MCF 10A (cell line): ENCODE measurements around the gene FGD5. TPM values are rescaled to one million over a fixed set of nuclear protein-coding genes. Genes with fewer than 3 reads are reported as not detected.

ENCODE experiments used
- BruUV-seq: library from RNA; stranded (reverse); fragments of 400-500 nt; replicated peaks from 2 replicates; lab custom pipeline; 2021; lab: Mats Ljungman, UMichigan
- CTCF ChIA-PET: fragments of 300-600 bp; sonication (Branson Sonifier 250); formaldehyde crosslinking; extraction: SDS; loops from one replicate; lab custom pipeline; 2021; ENCODE audit warnings: antibody characterized with exemption, inconsistent platforms; lab: Yijun Ruan, JAX
- POLR2A ChIA-PET: fragments of 300-600, 350-650 bp; sonication (Branson Sonifier 250); formaldehyde crosslinking; extraction: SDS; loops from one replicate; lab custom pipeline; 2020; ENCODE audit warnings: antibody characterized with exemption, inconsistent platforms; lab: Yijun Ruan, JAX
- DNase-seq: peaks from one replicate; pipeline ENCODE4 v3.0.0-alpha.2; 2018; ENCODE audit not compliant: unreplicated experiment
- H3K27ac Mint-ChIP-seq: one replicate; pipeline ENCODE4 v1.8.0; 2022; ENCODE audit warnings: mild to moderate bottlenecking, low read depth, mixed read lengths; ENCODE audit not compliant: unreplicated experiment
- H3K27me3 Mint-ChIP-seq: one replicate; pipeline ENCODE4 v1.8.0; 2022; ENCODE audit warnings: mixed read lengths; ENCODE audit not compliant: insufficient read depth, unreplicated experiment
- H3K36me3 Mint-ChIP-seq: one replicate; pipeline ENCODE4 v1.8.0; 2022; ENCODE audit warnings: mild to moderate bottlenecking, moderate library complexity, mixed read lengths; ENCODE audit not compliant: insufficient read depth, unreplicated experiment
- H3K4me1 Mint-ChIP-seq: one replicate; pipeline ENCODE4 v1.8.0; 2022; ENCODE audit warnings: mixed read lengths; ENCODE audit not compliant: insufficient read depth, unreplicated experiment
- H3K4me3 Mint-ChIP-seq: one replicate; pipeline ENCODE4 v1.8.0; 2022; ENCODE audit warnings: mild to moderate bottlenecking, moderate library complexity, mixed read lengths; ENCODE audit not compliant: unreplicated experiment
- H3K9me3 Mint-ChIP-seq: one replicate; pipeline ENCODE4 v1.8.0; 2022; ENCODE audit warnings: mixed read lengths; ENCODE audit not compliant: unreplicated experiment
- CTCF ChIP-seq: fragments of 200-600 bp; IDR thresholded peaks from one replicate; pipeline ENCODE4 v1.8.0; 2022; ENCODE audit warnings: antibody characterized with exemption, mild to moderate bottlenecking; ENCODE audit not compliant: unreplicated experiment
- intact Hi-C: fragments of 100-400 bp; cut with micrococcal nuclease; formaldehyde crosslinking; loops from 2 replicates; pipeline ENCODE4 v1.14.1; 2022
- total RNA-seq: library from RNA; stranded (reverse); gene quantifications from 2 replicates; pipeline ENCODE4 v1.2.3, GENCODE V29; 2022

FGD5 gene
- total RNA-seq, 1 experiment from 2014 or later = not detected

- no peaks in the 10 kb centered on the region for H3K4me1 Mint-ChIP-seq
- CTCF ChIA-PET = interaction anchor here (0.7 to 2.5 kb wide), 3 partner anchors 12 to 930 kb away, joined by 3 to 13 read pairs (median 3); no protein-coding TSS in a partner anchor
These were observed 120.2 kb downstream of the FGD5 start for GRCh38 chr3:14938954-14939353.

GRCh38 chr3:14941871-14942270 lies 123.1 kb downstream of the FGD5 start:
- intact Hi-C loops = no loop called here
- no peak for TF ChIP-seq CTCF
- POLR2A ChIA-PET = interaction anchor here (0.7 to 1.0 kb wide), 2 partner anchors 122 to 263 kb away, joined by 3 read pairs; no protein-coding TSS in a partner anchor
- DNase-seq = no peak
- Mint-ChIP-seq H3K4me3 (no peak overlapping the region), H3K36me3 (peaks cover 31% of the 10 kb centered on the region), H3K9me3 (no peaks in the 10 kb centered on the region), H3K27ac (no peak overlapping the region), H3K27me3 (no peaks in the 10 kb centered on the region), H3K4me1 (peaks cover 9% of the 10 kb centered on the region)
- CTCF ChIA-PET = no interaction called here
- BruUV-seq = no TSS peak

More at GRCh38 chr3:14938954-14939353, 120.2 kb downstream of the FGD5 start:
- no peak overlapping the region for H3K4me3 Mint-ChIP-seq
- intact Hi-C loops = no loop called here
- H3K27ac Mint-ChIP-seq = no peak overlapping the region
- POLR2A ChIA-PET = no interaction called here
- no peak for DNase-seq
- no TSS peak for BruUV-seq
- H3K27me3 Mint-ChIP-seq = no peaks in the 10 kb centered on the region
- no peaks in the 10 kb centered on the region for H3K9me3 Mint-ChIP-seq
- peaks cover 13% of the 10 kb centered on the region for H3K36me3 Mint-ChIP-seq
- TF ChIP-seq CTCF = no peak

GRCh38 chr3:14943042-14943441 lies 124.3 kb downstream of the FGD5 start:
- Mint-ChIP-seq H3K4me3 (no peak overlapping the region), H3K9me3 (no peaks in the 10 kb centered on the region), H3K27me3 (no peaks in the 10 kb centered on the region), H3K27ac (no peak overlapping the region), H3K4me1 (peaks cover 9% of the 10 kb centered on the region), H3K36me3 (peaks cover 33% of the 10 kb centered on the region)
- BruUV-seq = no TSS peak
- ChIA-PET POLR2A (no interaction called here), CTCF (interaction anchor here (1.4 to 2.0 kb wide), 3 partner anchors 17 to 739 kb away, joined by 3 to 10 read pairs (median 5); no protein-coding TSS in a partner anchor)
- no peak for DNase-seq
- intact Hi-C loops = no loop called here
- no peak for TF ChIP-seq CTCF

- no peak for TF ChIP-seq CTCF
- BruUV-seq = no TSS peak
- Mint-ChIP-seq H3K27ac (peak overlapping the region; percentile 99), H3K9me3 (no peaks in the 10 kb centered on the region), H3K36me3 (peaks cover 41% of the 10 kb centered on the region), H3K4me1 (peaks cover 24% of the 10 kb centered on the region), H3K4me3 (peak overlapping the region; percentile 99), H3K27me3 (no peaks in the 10 kb centered on the region)
- DNase-seq = no peak
- intact Hi-C loops = no loop called here
- CTCF ChIA-PET = interaction anchor here (0.9 to 1.6 kb wide), 4 partner anchors 9 to 26 kb away, joined by 3 to 5 read pairs (median 4); no protein-coding TSS in a partner anchor
- POLR2A ChIA-PET = interaction anchor here (0.6 to 2.7 kb wide), 13 partner anchors 9 to 768 kb away, joined by 3 to 13 read pairs (median 5); partner anchors contain the start of genes CCDC174, MRPS25, RBSN and XPC
These were observed 127.5 kb downstream of the FGD5 start for GRCh38 chr3:14946236-14946635.
